ENCODE data around the gene KLHL28. TPM values are rescaled to one million over a fixed set of nuclear protein-coding genes. Genes with fewer than 3 reads are reported as not detected.

Gene KLHL28
- total RNA-seq, 1 experiment from 2014 or later: 11.2 TPM

GRCh38 chr14:44989497-44990440, 28.0 kb upstream of the KLHL28 start:
- ChIA-PET CTCF (no interaction called here), POLR2A (no interaction called here), RAD21 (ENCODE audit: low non-redundant PET in 1 of 2, low total read pairs in 2 of 2, uncharacterized antibody in 2 of 2, unreplicated experiment in 2 of 2) (no interaction called here)
- Histone ChIP-seq H3K9ac (ENCODE audit: low read length) (no peak overlapping the region), H3K4me3 (replicated peaks in 1 of 2; ENCODE audit: low read depth in 1 of 2, low read length in 2 of 2) (no peak overlapping the region), H3K36me3 (ENCODE audit: control insufficient read depth in 1 of 2, insufficient read depth in 2 of 2, low read length in 2 of 2) (no peaks in the 10 kb centered on the region), H3K9me2 (ENCODE audit: insufficient read depth) (no peaks in the 10 kb centered on the region), H3K9me3 (ENCODE audit: control insufficient read depth in 1 of 2, insufficient read depth in 1 of 2, low read depth in 1 of 2, low read length in 2 of 2) (no peaks in the 10 kb centered on the region), H3K4me1 (ENCODE audit: control insufficient read depth in 1 of 2, insufficient read depth in 2 of 2, low read length in 2 of 2) (no peaks in the 10 kb centered on the region), H2AFZ (ENCODE audit: low read depth, low read length, poor library complexity, severe bottlenecking) (no peak overlapping the region), H4K20me1 (ENCODE audit: insufficient read depth) (0 out of 2 replicates have a peak, but pooled peaks cover 3% of the 10 kb centered on the region), H3K27me3 (ENCODE audit: insufficient read depth, low read length) (no peaks in the 10 kb centered on the region), H3K79me2 (ENCODE audit: insufficient read depth, low read length) (no peaks in the 10 kb centered on the region), H3K4me2 (ENCODE audit: low read length) (no peak overlapping the region), H3K27ac (ENCODE audit: low read depth, low read length) (no peak overlapping the region)
- TF ChIP-seq ATF3 (IDR thresholded peaks at IDR 0.05): no peak
- TF ChIP-seq ZBTB33 (IDR thresholded peaks at IDR 0.05; ENCODE audit: extremely low read depth, insufficient replicate concordance, low read length): no peak
- TF ChIP-seq ELF1 (IDR thresholded peaks at IDR 0.05; ENCODE audit: borderline replicate concordance, low read depth): no peak
- TF ChIP-seq CEBPB (IDR thresholded peaks at IDR 0.05; ENCODE audit: low read depth): no peak
- TF ChIP-seq FOSL1 (IDR thresholded peaks at IDR 0.05; ENCODE audit: low read depth): no peak
- TF ChIP-seq ZNF274 (IDR thresholded peaks at IDR 0.05; ENCODE audit: low read depth, low read length): no peak
- TF ChIP-seq SP1 (IDR thresholded peaks at IDR 0.05; ENCODE audit: low read depth): no peak
- TF ChIP-seq POLR2A (IDR thresholded peaks at IDR 0.05; ENCODE audit: borderline replicate concordance, extremely low read depth, insufficient read depth, insufficient read length): no peak
- TF ChIP-seq SIN3A (IDR thresholded peaks at IDR 0.05; ENCODE audit: low read depth): no peak
- TF ChIP-seq ZFX (IDR thresholded peaks at IDR 0.05): no peak
- no peak for TF ChIP-seq CBX3 (IDR thresholded peaks at IDR 0.05; ENCODE audit: low read depth)
- TF ChIP-seq YY1 (IDR thresholded peaks at IDR 0.05; ENCODE audit: extremely low read depth, insufficient replicate concordance, low read depth, low read length): no peak
- no TSS peak for BruUV-seq (replicated peaks)
- DNase-seq (ENCODE audit: low read depth, low spot score): no peak
- ATAC-seq: no peak
- intact Hi-C loops (cut with micrococcal nuclease): no loop called here
